ENCODE results near the gene ATP5F1C.

GRCh38 chr10:7788639-7789286 lies 786 bp downstream of the ATP5F1C start:
- no peak for TF ChIP-seq EZH2phosphoT487 (IDR thresholded peaks at IDR 0.05; ENCODE audit: low read depth, severe bottlenecking, unreplicated experiment)
- no peak for TF ChIP-seq CTCF (IDR thresholded peaks at IDR 0.05; ENCODE audit: poor library complexity)
- no peak for TF ChIP-seq EZH2 (IDR thresholded peaks at IDR 0.05; ENCODE audit: borderline replicate concordance)

Measured in hepatocyte (in vitro differentiated cells).